Panc1 (cell line): ENCODE measurements around the gene LSS.

Experiments
- CTCF ChIP-seq: fragments of 450-650 bp; IDR thresholded peaks from 2 replicates; pipeline ENCODE4 v1.5.1; 2017; ENCODE audit warnings: mild to moderate bottlenecking
- POLR2AphosphoS5 ChIP-seq: IDR thresholded peaks from 2 replicates; pipeline ENCODE4 v1.6.1; 2012; ENCODE audit warnings: mild to moderate bottlenecking, low read depth, low read length, moderate library complexity
- TCF7L2 ChIP-seq: IDR thresholded peaks from 2 replicates; pipeline ENCODE4 v1.6.1; 2011; ENCODE audit warnings: mild to moderate bottlenecking, low read depth, low read length, inconsistent platforms

- TF ChIP-seq POLR2AphosphoS5 (no peak), CTCF (no peak), TCF7L2 (no peak)
Observed at GRCh38 chr21:46159390-46159789, 69.2 kb downstream of the LSS start.
